Stimulated activated CD8-positive, alpha-beta memory T cell treated with anti-CD3 and anti-CD28 coated beads, Interleukin-7, amount 100 ng/mL, for 4 hours (primary cell): ENCODE data around the gene LDLRAD3.

ENCODE experiments used
- DNase-seq, 2 donors: peaks; one replicate each; pipeline ENCODE4 v3.0.0-alpha.2; 2020; ENCODE audit warnings: low read depth in 2 of 2

The LDLRAD3 gene

GRCh38 chr11:36104660-36104992 is 160.8 kb downstream of the LDLRAD3 start:
- DNase-seq, result no peak

GRCh38 chr11:36105743-36106581 is 162.1 kb downstream of the LDLRAD3 start:
- DNase-seq, result no peak

GRCh38 chr11:36107547-36107946 is 163.7 kb downstream of the LDLRAD3 start:
- DNase-seq, result no peak

GRCh38 chr11:36108881-36109589 is 165.2 kb downstream of the LDLRAD3 start:
- no peak for DNase-seq

- no peak for DNase-seq
These were observed 165.7 kb downstream of the LDLRAD3 start for GRCh38 chr11:36109590-36109849.

- DNase-seq, result no peak
These were observed 166.2 kb downstream of the LDLRAD3 start for GRCh38 chr11:36109850-36110606.

GRCh38 chr11:36110668-36111410 is 167.0 kb downstream of the LDLRAD3 start:
- DNase-seq, result no peak

- DNase-seq, result no peak
These were observed 170.2 kb downstream of the LDLRAD3 start for GRCh38 chr11:36114095-36114494.

- DNase-seq, result no peak
These were observed 171.5 kb downstream of the LDLRAD3 start for GRCh38 chr11:36115378-36115801.

- no peak for DNase-seq
These were observed 172.3 kb downstream of the LDLRAD3 start for GRCh38 chr11:36116161-36116560.

- DNase-seq, result no peak
These were observed 174.2 kb downstream of the LDLRAD3 start for GRCh38 chr11:36118084-36118483.

- DNase-seq, result no peak
These were observed 175.4 kb downstream of the LDLRAD3 start for GRCh38 chr11:36119300-36119699.

GRCh38 chr11:36121054-36121453 is 177.2 kb downstream of the LDLRAD3 start:
- no peak for DNase-seq

- no peak for DNase-seq
These were observed 178.8 kb downstream of the LDLRAD3 start for GRCh38 chr11:36122671-36123070.

GRCh38 chr11:36123336-36124101 is 179.7 kb downstream of the LDLRAD3 start:
- no peak for DNase-seq

- no peak for DNase-seq
These were observed 182.8 kb downstream of the LDLRAD3 start for GRCh38 chr11:36126678-36127077.

GRCh38 chr11:36127550-36127949 is 183.7 kb downstream of the LDLRAD3 start:
- no peak for DNase-seq

GRCh38 chr11:36129955-36130354 is 186.1 kb downstream of the LDLRAD3 start:
- no peak for DNase-seq

- DNase-seq, result no peak
These were observed 186.5 kb downstream of the LDLRAD3 start for GRCh38 chr11:36130401-36130800.

- DNase-seq, result no peak
These were observed 188.0 kb downstream of the LDLRAD3 start for GRCh38 chr11:36131721-36132397.

- no peak for DNase-seq
These were observed 189.1 kb downstream of the LDLRAD3 start for GRCh38 chr11:36132940-36133339.
